NCI-H146 (cell line): ENCODE measurements around the gene IFIT2.
"Not testable (repeated sequence)": the region's sequence is repeated elsewhere in the genome, so short reads cannot be mapped to it uniquely, and the experiment has no call there.

Source experiments
- DNase-seq: peaks from one replicate; lab custom pipeline; 2025; lab: John Stamatoyannopoulos, UW

The IFIT2 gene

GRCh38 chr10:89342206-89342958, 40.5 kb downstream of the IFIT2 start:
- DNase-seq: peak; percentile 74

DNA sequence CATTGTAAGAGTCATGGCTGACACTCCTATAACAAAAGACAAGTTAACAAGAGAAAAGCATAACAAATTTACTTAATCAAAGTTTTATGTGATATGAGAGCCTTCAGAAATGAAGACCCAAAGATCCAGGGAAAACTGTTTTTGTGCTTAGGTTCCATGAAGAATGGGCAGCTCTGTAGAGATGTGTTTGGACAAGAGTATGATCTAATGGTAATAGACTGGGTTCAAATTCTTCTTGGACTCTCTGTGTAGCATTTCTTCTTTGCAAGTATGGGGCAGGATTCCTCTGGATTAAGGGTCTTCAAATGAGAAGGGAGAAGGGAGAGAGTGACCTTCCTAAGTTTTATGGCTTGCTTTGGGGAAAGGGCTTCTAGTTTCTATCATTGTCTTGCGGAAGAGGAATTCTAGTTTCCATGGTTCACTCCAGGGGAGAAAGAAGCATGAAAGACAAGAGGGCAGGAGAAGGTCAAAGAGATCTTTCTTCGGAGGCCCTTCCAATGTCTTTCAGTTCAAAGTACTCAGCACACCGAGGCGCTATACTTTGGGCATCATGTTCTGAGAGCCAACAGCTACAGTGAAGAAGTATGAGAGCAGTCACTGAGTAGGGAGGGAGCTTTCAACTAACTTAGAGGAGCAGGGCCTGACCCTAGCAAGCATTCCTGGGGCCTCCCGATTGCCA, 41.4 kb downstream of the IFIT2 start:
- DNase-seq: no peak

- no peak for DNase-seq
Observed at GRCh38 chr10:89344156-89344555, 42.3 kb downstream of the IFIT2 start.

GRCh38 chr10:89345367-89346000, 43.6 kb downstream of the IFIT2 start:
- no peak for DNase-seq

DNA sequence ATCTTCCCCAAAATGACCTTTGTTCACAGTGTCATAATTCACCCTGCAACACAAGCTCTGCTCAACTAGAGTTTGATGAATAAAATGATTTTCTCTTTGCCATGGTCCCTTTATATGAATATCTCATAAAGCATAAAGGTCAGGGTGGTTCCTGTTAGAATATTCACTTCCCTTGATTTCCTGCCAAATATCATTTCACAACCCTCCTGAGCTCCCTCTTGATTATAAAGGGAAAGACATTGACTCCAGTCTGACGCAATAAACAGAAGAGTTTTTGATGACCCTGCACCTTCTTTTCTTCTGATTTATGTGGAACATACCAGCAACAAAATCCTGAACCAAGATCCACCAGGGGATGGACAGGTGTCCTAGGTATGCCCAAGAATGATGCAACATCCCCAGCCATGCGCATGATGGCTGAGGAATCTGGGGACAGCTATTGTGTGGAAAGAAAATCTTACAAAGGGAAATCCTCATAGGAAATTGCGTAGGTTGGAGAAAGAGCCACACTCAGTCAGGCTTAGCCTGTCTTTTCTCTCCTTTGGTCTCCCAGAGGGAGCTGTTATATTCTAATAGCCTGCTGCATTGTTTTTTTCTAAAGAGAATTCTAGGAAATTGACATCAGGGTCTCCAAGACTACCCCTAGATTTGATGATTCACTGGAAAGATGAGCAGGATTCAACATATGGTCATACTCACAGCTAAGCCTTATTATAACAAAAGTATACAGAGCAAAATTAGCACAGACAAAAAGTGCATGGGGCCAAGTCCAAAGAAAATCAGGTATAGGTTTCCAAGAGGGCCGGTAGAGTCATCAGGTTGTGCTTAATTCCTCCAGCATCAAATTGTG, 44.8 kb downstream of the IFIT2 start:
- no peak for DNase-seq

DNA sequence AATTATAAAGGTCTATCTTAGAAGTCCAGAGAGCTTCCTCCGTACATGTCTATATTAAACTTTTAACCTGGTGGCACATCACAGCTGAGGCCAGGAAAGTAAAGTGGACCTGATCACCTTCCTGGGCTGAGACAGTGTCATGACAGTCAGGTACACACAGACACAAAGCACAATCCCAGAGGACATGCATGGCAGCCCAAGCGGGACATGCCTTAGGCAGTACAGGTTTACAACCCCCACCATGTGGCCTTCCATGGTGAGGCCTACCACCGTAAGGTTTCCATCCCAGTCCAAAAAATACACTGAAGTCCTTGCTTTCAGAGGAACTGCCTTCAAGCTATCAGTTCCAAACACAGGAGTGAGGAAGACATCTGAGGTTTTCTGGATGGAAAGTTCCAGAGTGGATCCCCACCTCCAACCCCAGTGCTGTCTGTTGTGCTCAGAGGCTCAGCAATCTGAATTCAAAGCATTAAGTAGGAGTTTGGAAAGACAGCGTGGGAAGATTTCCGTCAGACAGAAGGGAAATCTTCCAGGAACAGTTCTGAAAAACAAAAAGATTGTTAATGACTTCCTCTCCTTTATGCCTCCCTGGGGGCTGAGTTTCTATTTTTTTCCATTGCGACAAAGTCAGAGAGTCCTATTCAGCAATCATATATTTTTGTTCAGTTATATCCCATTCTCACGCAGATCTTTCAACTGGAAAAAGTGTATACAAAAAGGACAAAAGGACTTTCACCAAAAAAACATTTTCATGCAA, 46.0 kb downstream of the IFIT2 start:
- DNase-seq: no peak

- no peak for DNase-seq
Observed at GRCh38 chr10:89348481-89348880, 46.6 kb downstream of the IFIT2 start.

- DNase-seq: no peak
Observed at GRCh38 chr10:89348975-89349374, 47.1 kb downstream of the IFIT2 start.

DNA sequence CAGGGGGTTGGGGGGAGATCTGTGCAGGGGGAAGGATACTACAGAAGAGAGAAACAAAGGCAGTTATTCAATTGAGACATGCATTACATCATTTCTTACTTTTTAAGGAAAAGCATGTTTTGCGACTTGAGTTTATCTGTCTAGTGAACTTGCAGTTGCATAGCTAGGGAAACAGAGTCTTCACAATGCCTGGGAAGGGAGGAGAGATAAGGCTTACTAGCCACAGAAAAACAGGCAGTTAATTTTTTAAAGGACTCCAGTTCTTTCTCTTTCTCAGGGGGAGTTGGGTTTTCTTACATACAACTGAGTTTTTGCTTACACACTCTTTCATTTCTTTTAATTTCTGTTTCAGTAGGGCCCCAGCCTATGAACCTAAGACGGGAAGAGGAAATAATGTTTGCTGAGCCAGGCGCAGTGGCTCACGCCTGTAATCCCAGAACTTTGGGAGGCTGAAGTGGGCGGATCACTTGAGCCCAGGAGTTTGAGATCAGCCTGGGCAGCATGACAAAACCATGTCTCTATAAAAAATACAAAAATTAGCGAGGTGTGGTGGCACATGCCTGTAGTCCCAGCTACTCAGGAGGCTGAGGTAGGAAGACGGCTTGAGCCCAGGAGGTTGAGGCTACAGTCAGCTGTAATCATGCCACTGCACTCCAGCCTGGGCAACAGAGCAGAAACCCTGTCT, 48.9 kb downstream of the IFIT2 start:
- not testable (repeated sequence) for DNase-seq

DNA sequence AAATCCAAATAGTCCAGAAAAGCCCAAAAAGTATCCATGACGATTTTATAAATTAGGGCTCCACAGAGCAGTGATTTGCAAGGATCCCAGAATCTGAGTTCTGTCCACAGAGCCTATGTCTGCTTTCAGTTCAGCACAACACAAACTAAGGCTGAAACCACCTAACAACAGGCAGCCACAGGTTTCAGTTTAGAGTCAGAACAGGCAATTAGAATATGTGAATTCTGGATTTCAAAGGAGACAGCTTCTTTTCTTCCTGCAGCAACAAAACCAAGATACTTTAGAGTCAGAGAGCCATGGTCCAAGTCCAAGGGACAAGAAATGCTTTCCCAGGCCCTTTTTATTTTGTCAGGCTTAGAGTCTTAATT, 49.5 kb downstream of the IFIT2 start:
- DNase-seq: no peak

- DNase-seq: no peak
Observed at GRCh38 chr10:89351780-89352597, 50.1 kb downstream of the IFIT2 start.

GRCh38 chr10:89352802-89353201, 51.0 kb downstream of the IFIT2 start:
- no peak for DNase-seq

DNA sequence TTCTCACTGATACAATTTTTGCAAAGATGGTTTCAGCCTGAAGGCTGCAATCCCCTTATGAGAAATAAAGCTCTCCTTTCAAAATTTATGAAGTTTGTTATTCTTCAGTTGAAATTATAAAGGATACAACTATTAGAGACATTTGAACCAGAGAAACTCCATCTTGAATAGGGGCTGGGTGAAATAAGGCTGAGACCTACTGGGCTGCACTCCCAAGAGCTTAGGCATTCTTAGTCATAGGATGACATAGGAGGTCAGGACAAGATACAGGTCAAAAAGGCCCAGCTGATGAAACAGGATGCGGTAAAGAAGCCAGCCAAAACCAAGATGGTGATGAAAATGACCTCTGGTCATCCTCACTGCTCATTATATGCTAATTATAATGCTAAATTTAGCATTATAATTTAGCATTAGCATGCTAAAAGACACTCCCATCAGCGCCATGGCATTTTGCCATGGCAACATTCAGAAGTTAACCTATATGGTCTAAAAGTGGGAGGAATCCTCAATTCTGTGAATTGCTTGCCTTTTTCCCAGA, 53.6 kb downstream of the IFIT2 start:
- no peak for DNase-seq

DNA sequence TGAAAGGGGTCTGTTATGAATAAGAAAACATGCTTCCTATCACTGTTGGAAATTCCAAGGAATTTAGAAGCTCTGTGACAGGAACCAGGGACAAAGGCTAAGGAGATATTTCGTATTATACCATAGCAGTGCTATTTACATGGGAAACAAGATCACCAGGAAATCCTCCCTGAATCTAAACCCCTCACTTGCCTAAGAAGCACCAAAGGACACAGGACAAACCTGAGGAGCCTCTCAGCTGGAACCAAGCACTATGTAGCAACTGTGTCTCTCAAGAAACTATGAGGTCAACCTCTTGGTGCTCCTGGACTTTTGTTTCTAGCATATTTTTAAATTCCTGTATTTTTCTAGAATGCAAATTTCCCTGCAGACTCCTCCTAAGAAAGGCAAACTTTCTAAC, 55.2 kb downstream of the IFIT2 start:
- DNase-seq: no peak

DNA sequence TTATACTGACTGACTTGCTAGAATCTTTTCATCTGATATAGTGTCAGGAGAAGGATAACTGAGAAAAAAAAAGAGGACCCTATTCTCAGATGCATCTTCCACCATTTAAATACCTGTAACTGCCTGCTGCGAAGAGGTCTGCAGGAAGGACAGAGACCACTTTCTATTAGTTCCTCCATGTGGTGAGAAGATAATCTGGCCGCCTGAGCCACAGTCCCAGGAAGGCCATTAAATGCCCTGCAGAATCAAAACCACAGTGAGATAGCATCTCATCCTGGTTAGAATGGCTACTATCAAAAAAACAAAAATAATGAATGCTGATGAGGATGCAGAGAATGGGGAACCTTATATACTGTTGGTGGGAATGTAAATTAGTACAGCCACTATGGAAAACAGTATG, 56.1 kb downstream of the IFIT2 start:
- no peak for DNase-seq
